Neural progenitor cell (in vitro differentiated cells): Measurements from ENCODE around the gene SEC14L3.

Source experiments
- CTCF ChIP-seq: fragments of 200-600 bp; sonication (generic); IDR thresholded peaks from 2 replicates; pipeline ENCODE4 v1.5.1; 2017; ENCODE audit warnings: antibody characterized with exemption, mild to moderate bottlenecking
- EZH2 ChIP-seq: fragments of 200-600 bp; sonication (generic); IDR thresholded peaks from 2 replicates; pipeline ENCODE4 v1.6.1; 2017; ENCODE audit warnings: antibody characterized with exemption, mild to moderate bottlenecking, moderate library complexity
- EZH2phosphoT487 ChIP-seq: fragments of 200-600 bp; sonication (generic); IDR thresholded peaks from 2 replicates; pipeline ENCODE4 v1.6.1; 2017; ENCODE audit warnings: antibody characterized with exemption

- TF ChIP-seq EZH2phosphoT487 (no peak), EZH2 (no peak), CTCF (no peak)
Observed at GRCh38 chr22:30470655-30471054, 1.2 kb downstream of the SEC14L3 start.
